Calu3 (cell line): ENCODE data around the gene TPI1. TPM values are rescaled to one million over a fixed set of nuclear protein-coding genes. Genes with fewer than 3 reads are reported as not detected.

ENCODE experiments used
- BruUV-seq: library from RNA; stranded (reverse); fragments of 400-500 nt; replicated peaks from 2 replicates; lab custom pipeline; 2021; lab: Mats Ljungman, UMichigan
- CTCF ChIA-PET: fragments of 300-600 bp; sonication (Branson Sonifier 250); formaldehyde crosslinking; loops from one replicate; lab custom pipeline; 2022; ENCODE audit warnings: antibody characterized with exemption; lab: Charles Lee
- DNase-seq: peaks from one replicate; pipeline ENCODE4 v3.0.0; 2022
- H3K27ac Mint-ChIP-seq: one replicate; pipeline ENCODE4 v1.8.0; 2022; ENCODE audit warnings: mixed read lengths; ENCODE audit not compliant: unreplicated experiment
- H3K27me3 Mint-ChIP-seq: one replicate; pipeline ENCODE4 v1.8.0; 2022; ENCODE audit warnings: mixed read lengths; ENCODE audit not compliant: unreplicated experiment
- H3K36me3 Mint-ChIP-seq: one replicate; pipeline ENCODE4 v1.8.0; 2022; ENCODE audit warnings: mild to moderate bottlenecking, moderate library complexity, mixed read lengths; ENCODE audit not compliant: insufficient read depth, unreplicated experiment
- H3K4me1 Mint-ChIP-seq: one replicate; pipeline ENCODE4 v1.8.0; 2022; ENCODE audit warnings: mild to moderate bottlenecking, low read depth, mixed read lengths; ENCODE audit not compliant: unreplicated experiment
- H3K4me3 Mint-ChIP-seq: one replicate; pipeline ENCODE4 v1.8.0; 2022; ENCODE audit warnings: mild to moderate bottlenecking, low read depth, moderate library complexity, mixed read lengths; ENCODE audit not compliant: unreplicated experiment
- H3K9me3 Mint-ChIP-seq: one replicate; pipeline ENCODE4 v1.8.0; 2022; ENCODE audit warnings: low read depth, mixed read lengths; ENCODE audit not compliant: unreplicated experiment
- CTCF ChIP-seq: fragments of 200-600 bp; IDR thresholded peaks from one replicate; pipeline ENCODE4 v1.8.0; 2022; ENCODE audit warnings: antibody characterized with exemption; ENCODE audit not compliant: unreplicated experiment
- intact Hi-C: fragments of 100-400 bp; cut with micrococcal nuclease; formaldehyde crosslinking; loops from one replicate; pipeline ENCODE4 v1.10.0; 2022; ENCODE audit not compliant: unreplicated experiment
- total RNA-seq: library from RNA; stranded (reverse); gene quantifications from 2 replicates; pipeline ENCODE4 v1.2.3, GENCODE V29; 2022

Gene TPI1
- total RNA-seq, 1 experiment from 2014 or later = 608 TPM

DNA sequence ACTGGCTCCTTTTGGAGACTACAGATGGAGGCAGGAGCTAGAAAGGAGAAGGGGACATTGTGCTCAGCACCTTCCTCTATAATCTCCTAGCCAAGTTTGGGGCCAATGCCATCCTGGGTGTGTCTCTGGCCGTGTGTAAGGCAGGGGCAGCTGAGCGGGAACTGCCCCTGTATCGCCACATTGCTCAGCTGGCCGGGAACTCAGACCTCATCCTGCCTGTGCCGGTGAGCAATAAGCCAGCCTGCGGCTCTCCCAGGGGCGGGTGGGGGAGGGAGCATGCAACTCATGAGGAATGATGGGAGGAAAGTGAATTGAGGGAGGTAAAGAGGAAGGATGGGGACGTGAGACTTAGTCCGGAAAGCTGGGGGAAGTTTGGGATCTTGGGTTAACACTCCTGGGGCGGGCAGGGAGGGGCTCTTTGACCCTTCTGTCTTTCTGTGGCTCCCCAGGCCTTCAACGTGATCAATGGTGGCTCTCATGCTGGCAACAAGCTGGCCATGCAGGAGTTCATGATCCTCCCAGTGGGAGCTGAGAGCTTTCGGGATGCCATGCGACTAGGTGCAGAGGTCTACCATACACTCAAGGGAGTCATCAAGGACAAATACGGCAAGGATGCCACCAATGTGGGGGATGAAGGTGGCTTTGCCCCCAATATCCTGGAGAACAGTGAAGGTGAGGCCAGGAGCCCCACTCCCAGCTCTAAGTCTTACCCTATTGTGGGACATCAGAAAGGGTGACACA, 50.3 kb downstream of the TPI1 start:
- TF ChIP-seq CTCF = no peak
- peaks cover 26% of the 10 kb centered on the region for H3K27me3 Mint-ChIP-seq
- no TSS peak for BruUV-seq
- no peak overlapping the region for H3K4me3 Mint-ChIP-seq
- H3K9me3 Mint-ChIP-seq = no peaks in the 10 kb centered on the region
- no peak overlapping the region for H3K27ac Mint-ChIP-seq
- H3K4me1 Mint-ChIP-seq = no peaks in the 10 kb centered on the region
- CTCF ChIA-PET = no interaction called here
- peaks cover 35% of the 10 kb centered on the region for H3K36me3 Mint-ChIP-seq
- DNase-seq = no peak
- intact Hi-C loops = no loop called here

DNA sequence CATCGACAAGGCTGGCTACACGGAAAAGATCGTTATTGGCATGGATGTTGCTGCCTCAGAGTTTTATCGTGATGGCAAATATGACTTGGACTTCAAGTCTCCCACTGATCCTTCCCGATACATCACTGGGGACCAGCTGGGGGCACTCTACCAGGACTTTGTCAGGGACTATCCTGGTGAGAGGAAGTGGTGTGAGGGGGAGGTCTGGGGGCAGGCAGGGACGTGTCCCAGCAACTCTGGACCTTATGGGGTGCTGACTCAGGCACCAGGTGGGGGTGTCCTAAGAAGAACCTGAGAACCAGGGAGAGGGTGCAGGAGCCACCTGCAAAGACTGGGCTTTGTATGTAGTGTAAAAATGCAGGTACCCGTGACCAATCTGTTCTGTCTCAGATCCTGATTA, 52.3 kb downstream of the TPI1 start:
- peaks cover 9% of the 10 kb centered on the region for H3K27me3 Mint-ChIP-seq
- CTCF ChIA-PET = no interaction called here
- H3K4me3 Mint-ChIP-seq = no peak overlapping the region
- peaks cover 29% of the 10 kb centered on the region for H3K36me3 Mint-ChIP-seq
- intact Hi-C loops = no loop called here
- no peak overlapping the region for H3K27ac Mint-ChIP-seq
- no peaks in the 10 kb centered on the region for H3K9me3 Mint-ChIP-seq
- H3K4me1 Mint-ChIP-seq = peaks cover 5% of the 10 kb centered on the region
- no peak for DNase-seq
- no TSS peak for BruUV-seq
- no peak for TF ChIP-seq CTCF

Other genes starting within 250 kb of the TPI1 start
- gene LPAR5, start 231.6 kb upstream of the TPI1 start, total RNA-seq = 2.5 and 3.2 TPM in 2 replicates
- 2.9 and 4.1 TPM in 2 replicates for gene ACRBP, start 220.1 kb upstream of the TPI1 start, total RNA-seq
- gene ING4, start 204.4 kb upstream of the TPI1 start, total RNA-seq = 24.9 and 26.6 TPM in 2 replicates
- 64.9 and 68.5 TPM in 2 replicates for gene ZNF384, start 178.2 kb upstream of the TPI1 start, total RNA-seq
- gene PIANP, start 166.7 kb upstream of the TPI1 start, total RNA-seq = not detected in 2 replicates
- 47.3 and 55.3 TPM in 2 replicates for gene COPS7A, start 143.5 kb upstream of the TPI1 start, total RNA-seq
- gene MLF2, start 114.4 kb upstream of the TPI1 start, total RNA-seq = 176 and 183 TPM in 2 replicates
- gene PTMS, start 101.2 kb upstream of the TPI1 start, total RNA-seq = 53.5 and 62.9 TPM in 2 replicates
- 0.34 TPM in 1 of 2 replicates, not detected in the other for gene LAG3, start 95.0 kb upstream of the TPI1 start, total RNA-seq
- not detected in 2 replicates for gene CD4, start 78.0 kb upstream of the TPI1 start, total RNA-seq
- not detected in 2 replicates for gene GPR162, start 45.7 kb upstream of the TPI1 start, total RNA-seq
- gene P3H3, start 39.1 kb upstream of the TPI1 start, total RNA-seq = 0.45 and 0.56 TPM in 2 replicates
- not detected in 2 replicates for gene GNB3, start 26.6 kb upstream of the TPI1 start, total RNA-seq
- 47.9 and 57.1 TPM in 2 replicates for gene CDCA3, start 16.2 kb upstream of the TPI1 start, total RNA-seq
- gene USP5, start 15.4 kb upstream of the TPI1 start, total RNA-seq = 126 and 128 TPM in 2 replicates
- 18.0 and 21.5 TPM in 2 replicates for gene SPSB2, start 5.8 kb downstream of the TPI1 start, total RNA-seq
- gene LRRC23, start 37.3 kb downstream of the TPI1 start, total RNA-seq = 6.0 and 8.3 TPM in 2 replicates
- gene ENO2, start 47.0 kb downstream of the TPI1 start, total RNA-seq = 14.5 and 16.1 TPM in 2 replicates
- gene ATN1, start 60.4 kb downstream of the TPI1 start, total RNA-seq = 59.9 and 62.0 TPM in 2 replicates
- not detected in 2 replicates for gene RNU7-1, start 76.3 kb downstream of the TPI1 start, total RNA-seq
- 96.7 and 103 TPM in 2 replicates for gene C12orf57, start 76.5 kb downstream of the TPI1 start, total RNA-seq
- gene PTPN6, start 83.8 kb downstream of the TPI1 start, total RNA-seq = 42.4 and 46.3 TPM in 2 replicates
- 182 and 195 TPM in 2 replicates for gene PHB2, start 103.1 kb downstream of the TPI1 start, total RNA-seq
- 73.1 and 80.5 TPM in 2 replicates for gene EMG1, start 103.4 kb downstream of the TPI1 start, total RNA-seq
- 30.2 and 31.7 TPM in 2 replicates for gene LPCAT3, start 150.9 kb downstream of the TPI1 start, total RNA-seq
- 7.1 and 9.7 TPM in 2 replicates for gene C1S, start 193.2 kb downstream of the TPI1 start, total RNA-seq
- gene C1R, start 224.9 kb downstream of the TPI1 start, total RNA-seq = 7.6 and 7.9 TPM in 2 replicates
- 43.2 and 43.4 TPM in 2 replicates for gene C1RL, start 241.7 kb downstream of the TPI1 start, total RNA-seq